Kidney capillary endothelial cell (primary cell): ENCODE results near the gene ALK.

Experiments
- DNase-seq: peaks from one replicate; pipeline ENCODE4 v3.0.0-alpha.2; 2018; ENCODE audit warnings: low spot score

Gene ALK

GRCh38 chr2:29191817-29192216 lies 729.6 kb downstream of the ALK start:
- no peak for DNase-seq

- no peak for DNase-seq
These were observed 732.3 kb downstream of the ALK start for GRCh38 chr2:29189052-29189451.

GRCh38 chr2:29187926-29188325 lies 733.5 kb downstream of the ALK start:
- no peak for DNase-seq

GRCh38 chr2:29186817-29187216 lies 734.6 kb downstream of the ALK start:
- DNase-seq: no peak

GRCh38 chr2:29184531-29184930 lies 736.9 kb downstream of the ALK start:
- no peak for DNase-seq

- DNase-seq: no peak
These were observed 738.5 kb downstream of the ALK start for GRCh38 chr2:29182920-29183319.

GRCh38 chr2:29182334-29182733 lies 739.1 kb downstream of the ALK start:
- DNase-seq: no peak

- no peak for DNase-seq
These were observed 746.0 kb downstream of the ALK start for GRCh38 chr2:29175338-29175737.

- DNase-seq: no peak
These were observed 746.4 kb downstream of the ALK start for GRCh38 chr2:29174937-29175336.

GRCh38 chr2:29166242-29167039 lies 754.9 kb downstream of the ALK start:
- no peak for DNase-seq

- no peak for DNase-seq
These were observed 755.8 kb downstream of the ALK start for GRCh38 chr2:29165362-29166241.

GRCh38 chr2:29164091-29164846 lies 757.1 kb downstream of the ALK start:
- DNase-seq: no peak

GRCh38 chr2:29162204-29162928 lies 759.0 kb downstream of the ALK start:
- DNase-seq: no peak

GRCh38 chr2:29160184-29160583 lies 761.2 kb downstream of the ALK start:
- no peak for DNase-seq

- DNase-seq: no peak
These were observed 762.3 kb downstream of the ALK start for GRCh38 chr2:29159125-29159524.

GRCh38 chr2:29157131-29157530 lies 764.3 kb downstream of the ALK start:
- no peak for DNase-seq

GRCh38 chr2:29155578-29155977 lies 765.8 kb downstream of the ALK start:
- no peak for DNase-seq

- DNase-seq: no peak
These were observed 766.8 kb downstream of the ALK start for GRCh38 chr2:29154610-29155009.

- no peak for DNase-seq
These were observed 773.4 kb downstream of the ALK start for GRCh38 chr2:29147963-29148362.

GRCh38 chr2:29146197-29146596 lies 775.2 kb downstream of the ALK start:
- DNase-seq: no peak

GRCh38 chr2:29143657-29144056 lies 777.7 kb downstream of the ALK start:
- DNase-seq: no peak
